Suprapubic skin (tissue), 4 donors: Measurements from ENCODE around the gene PLXNB1. TPM values are rescaled to one million over a fixed set of nuclear protein-coding genes. Genes with fewer than 3 reads are reported as not detected.

Source experiments
- DNase-seq, 2 donors: peaks; one replicate each; pipeline ENCODE4 v3.0.0-alpha.2; 2019; ENCODE audit warnings: low spot score in 2 of 2
- H3K27ac ChIP-seq: fragments of 200-600 bp; sonication (generic); one replicate; pipeline ENCODE4 v1.5.1; 2019
- H3K27me3 ChIP-seq: fragments of 200-600 bp; sonication (generic); one replicate; pipeline ENCODE4 v1.5.1; 2019
- H3K36me3 ChIP-seq: fragments of 200-600 bp; sonication (generic); one replicate; pipeline ENCODE4 v1.5.1; 2019
- H3K4me1 ChIP-seq: fragments of 200-600 bp; sonication (generic); one replicate; pipeline ENCODE4 v1.5.1; 2019
- H3K4me3 ChIP-seq: fragments of 200-600 bp; sonication (generic); one replicate; pipeline ENCODE4 v1.5.1; 2019; ENCODE audit warnings: mild to moderate bottlenecking
- H3K9me3 ChIP-seq: fragments of 200-600 bp; sonication (generic); one replicate; pipeline ENCODE4 v1.5.1; 2019
- CTCF ChIP-seq, 2 donors: fragments of 200-600 bp in 1 of 2; fragments of 450-650 bp in 1 of 2; sonication (generic) in 1 of 2; IDR thresholded peaks; one replicate each; pipeline ENCODE4 v1.5.1; 2016 to 2019; ENCODE audit warnings: antibody characterized with exemption in 2 of 2, mild to moderate bottlenecking in 1 of 2, moderate library complexity in 1 of 2
- EP300 ChIP-seq: sonication (generic); formaldehyde crosslinking; IDR thresholded peaks from one replicate; pipeline ENCODE4 v1.6.1; 2017; ENCODE audit warnings: antibody characterized with exemption
- POLR2A ChIP-seq, 2 donors: fragments of 450-650 bp; IDR thresholded peaks; one replicate each; pipeline ENCODE4 v1.6.1; 2017; ENCODE audit warnings: antibody characterized with exemption in 2 of 2, mild to moderate bottlenecking in 2 of 2, moderate library complexity in 2 of 2
- POLR2AphosphoS5 ChIP-seq, 3 donors: sonication (generic); formaldehyde crosslinking; IDR thresholded peaks; one replicate each; pipeline ENCODE4 v1.6.1; 2017; ENCODE audit warnings: antibody characterized with exemption in 3 of 3
- WGBS: methylation state at CpG from one replicate; pipeline ENCODE4 v1.1.5; 2018; 5-methylcytosine and 5-hydroxymethylcytosine counted together
- total RNA-seq, 4 donors: library from RNA; depleted of rRNA; stranded (reverse); fragments of >200 nt; gene quantifications; one replicate each; pipeline ENCODE4 v1.1.0, GENCODE V29; 2016

Gene PLXNB1
- total RNA-seq, 4 donors from 2014 or later = 188 to 384 (median 220) TPM

GRCh38 chr3:48460517-48460902 is 30.6 kb upstream of the PLXNB1 start:
- 69% methylated on average over 3 of the region's 3 CpGs for WGBS
- Histone ChIP-seq H3K27me3 (no peaks in the 10 kb centered on the region), H3K27ac (no peak overlapping the region), H3K4me1 (peaks cover 6% of the 10 kb centered on the region), H3K36me3 (peaks cover 63% of the 10 kb centered on the region), H3K4me3 (no peak overlapping the region), H3K9me3 (no peaks in the 10 kb centered on the region)
- no peak for DNase-seq
- TF ChIP-seq CTCF (IDR thresholded peaks at IDR 0.05) (no peak), POLR2AphosphoS5 (IDR thresholded peaks at IDR 0.05) (no peak), EP300 (no peak), POLR2A (IDR thresholded peaks at IDR 0.05) (no peak)

GRCh38 chr3:48459773-48460516 is 30.1 kb upstream of the PLXNB1 start:
- WGBS = 58% methylated on average over 6 of the region's 7 CpGs
- peaks cover 68% of the 10 kb centered on the region for H3K36me3 ChIP-seq
- H3K9me3 ChIP-seq = no peaks in the 10 kb centered on the region
- peaks cover under 1% of the 10 kb centered on the region for H3K4me1 ChIP-seq
- no peaks in the 10 kb centered on the region for H3K27me3 ChIP-seq
- no peak overlapping the region for H3K4me3 ChIP-seq
- no peak for TF ChIP-seq POLR2AphosphoS5 (IDR thresholded peaks at IDR 0.05)
- TF ChIP-seq POLR2A (IDR thresholded peaks at IDR 0.05) = no peak
- no peak for TF ChIP-seq EP300
- no peak for TF ChIP-seq CTCF (IDR thresholded peaks at IDR 0.05)
- H3K27ac ChIP-seq = no peak overlapping the region
- no peak for DNase-seq

- Histone ChIP-seq H3K4me1 (no peaks in the 10 kb centered on the region), H3K27me3 (no peaks in the 10 kb centered on the region), H3K9me3 (no peaks in the 10 kb centered on the region), H3K4me3 (no peak overlapping the region), H3K36me3 (peaks cover 74% of the 10 kb centered on the region), H3K27ac (no peak overlapping the region)
- TF ChIP-seq EP300 (no peak), POLR2A (IDR thresholded peaks at IDR 0.05) (no peak), CTCF (IDR thresholded peaks at IDR 0.05) (no peak), POLR2AphosphoS5 (IDR thresholded peaks at IDR 0.05) (no peak)
- no peak for DNase-seq
- WGBS = 79% methylated on average over 3 of the region's 3 CpGs
These were observed 29.4 kb upstream of the PLXNB1 start for GRCh38 chr3:48459331-48459730.

GRCh38 chr3:48456456-48456855 is 26.6 kb upstream of the PLXNB1 start:
- TF ChIP-seq POLR2A (IDR thresholded peaks at IDR 0.05) = no peak
- TF ChIP-seq CTCF (IDR thresholded peaks at IDR 0.05) = no peak
- no peak for TF ChIP-seq POLR2AphosphoS5 (IDR thresholded peaks at IDR 0.05)
- TF ChIP-seq EP300 = no peak
- Histone ChIP-seq H3K4me3 (no peak overlapping the region), H3K36me3 (peaks cover 90% of the 10 kb centered on the region), H3K27me3 (no peaks in the 10 kb centered on the region), H3K9me3 (no peaks in the 10 kb centered on the region), H3K4me1 (no peaks in the 10 kb centered on the region), H3K27ac (no peak overlapping the region)
- 88% methylated on average over 1 of the region's 1 CpG for WGBS
- DNase-seq = no peak

GRCh38 chr3:48451270-48451669 is 21.4 kb upstream of the PLXNB1 start:
- DNase-seq = no peak
- peaks cover 49% of the 10 kb centered on the region for H3K36me3 ChIP-seq
- peaks cover 11% of the 10 kb centered on the region for H3K4me1 ChIP-seq
- H3K27me3 ChIP-seq = no peaks in the 10 kb centered on the region
- H3K9me3 ChIP-seq = no peaks in the 10 kb centered on the region
- no peak for TF ChIP-seq POLR2AphosphoS5 (IDR thresholded peaks at IDR 0.05)
- TF ChIP-seq POLR2A (IDR thresholded peaks at IDR 0.05) = no peak
- no peak for TF ChIP-seq CTCF (IDR thresholded peaks at IDR 0.05)
- TF ChIP-seq EP300 = no peak
- WGBS = 77% methylated on average over 1 of the region's 1 CpG
- H3K4me3 ChIP-seq = no peak overlapping the region
- no peak overlapping the region for H3K27ac ChIP-seq
